ENCODE measurements around the gene FIP1L1. TPM values are rescaled to one million over a fixed set of nuclear protein-coding genes. Genes with fewer than 3 reads are reported as not detected.

The FIP1L1 gene
- total RNA-seq, 1 donor from 2014 or later: 46.0 TPM

- Mint-ChIP-seq H3K27ac (ENCODE audit: unreplicated experiment) (no peak overlapping the region), H3K4me3 (ENCODE audit: unreplicated experiment) (no peak overlapping the region), H3K27me3 (ENCODE audit: low read depth) (no peaks in the 10 kb centered on the region), H3K4me1 (ENCODE audit: low read depth) (peaks cover 11% of the 10 kb centered on the region), H3K36me3 (ENCODE audit: low read depth) (peaks cover 10% of the 10 kb centered on the region), H3K9me3 (ENCODE audit: low read depth) (peaks cover 7% of the 10 kb centered on the region)
- no peak for DNase-seq (ENCODE audit: low spot score)
- no peak for TF ChIP-seq CTCF (IDR thresholded peaks at IDR 0.05)
Observed at GRCh38 chr4:53349091-53349491, 28.4 kb upstream of the FIP1L1 start.

GRCh38 chr4:53354012-53354722, 23.3 kb upstream of the FIP1L1 start:
- H3K4me1 Mint-ChIP-seq (ENCODE audit: low read depth): peaks cover 3% of the 10 kb centered on the region
- no peak overlapping the region for H3K4me3 Mint-ChIP-seq (ENCODE audit: unreplicated experiment)
- H3K9me3 Mint-ChIP-seq (ENCODE audit: low read depth): no peaks in the 10 kb centered on the region
- no peak for TF ChIP-seq CTCF (IDR thresholded peaks at IDR 0.05)
- no peaks in the 10 kb centered on the region for H3K27me3 Mint-ChIP-seq (ENCODE audit: low read depth)
- peak; percentile 64 for DNase-seq (ENCODE audit: low spot score)
- no peak overlapping the region for H3K27ac Mint-ChIP-seq (ENCODE audit: unreplicated experiment)
- H3K36me3 Mint-ChIP-seq (ENCODE audit: low read depth): peaks cover 5% of the 10 kb centered on the region

- no peaks in the 10 kb centered on the region for H3K27me3 Mint-ChIP-seq (ENCODE audit: low read depth)
- TF ChIP-seq CTCF (IDR thresholded peaks at IDR 0.05): no peak
- H3K4me1 Mint-ChIP-seq (ENCODE audit: low read depth): peaks cover 8% of the 10 kb centered on the region
- no peak overlapping the region for H3K27ac Mint-ChIP-seq (ENCODE audit: unreplicated experiment)
- DNase-seq (ENCODE audit: low spot score): no peak
- H3K36me3 Mint-ChIP-seq (ENCODE audit: low read depth): peaks cover 2% of the 10 kb centered on the region
- H3K9me3 Mint-ChIP-seq (ENCODE audit: low read depth): no peaks in the 10 kb centered on the region
- H3K4me3 Mint-ChIP-seq (ENCODE audit: unreplicated experiment): no peak overlapping the region
Observed at GRCh38 chr4:53355930-53356521, 21.4 kb upstream of the FIP1L1 start.

GRCh38 chr4:53361451-53361850, 16.0 kb upstream of the FIP1L1 start:
- H3K36me3 Mint-ChIP-seq (ENCODE audit: low read depth): peaks cover 3% of the 10 kb centered on the region
- no peak for DNase-seq (ENCODE audit: low spot score)
- no peaks in the 10 kb centered on the region for H3K9me3 Mint-ChIP-seq (ENCODE audit: low read depth)
- H3K27ac Mint-ChIP-seq (ENCODE audit: unreplicated experiment): no peak overlapping the region
- H3K27me3 Mint-ChIP-seq (ENCODE audit: low read depth): no peaks in the 10 kb centered on the region
- peaks cover 48% of the 10 kb centered on the region for H3K4me1 Mint-ChIP-seq (ENCODE audit: low read depth)
- no peak for TF ChIP-seq CTCF (IDR thresholded peaks at IDR 0.05)
- no peak overlapping the region for H3K4me3 Mint-ChIP-seq (ENCODE audit: unreplicated experiment)

- Mint-ChIP-seq H3K9me3 (ENCODE audit: low read depth) (no peaks in the 10 kb centered on the region), H3K27me3 (ENCODE audit: low read depth) (no peaks in the 10 kb centered on the region), H3K27ac (ENCODE audit: unreplicated experiment) (no peak overlapping the region), H3K4me3 (ENCODE audit: unreplicated experiment) (no peak overlapping the region), H3K36me3 (ENCODE audit: low read depth) (peaks cover 3% of the 10 kb centered on the region), H3K4me1 (ENCODE audit: low read depth) (peaks cover 51% of the 10 kb centered on the region)
- no peak for TF ChIP-seq CTCF (IDR thresholded peaks at IDR 0.05)
- no peak for DNase-seq (ENCODE audit: low spot score)
Observed at GRCh38 chr4:53362093-53362492, 15.3 kb upstream of the FIP1L1 start.
